Measurements from ENCODE around the gene SLIT1.

SLIT1 gene

GRCh38 chr10:97142834-97143233 is 42.9 kb downstream of the SLIT1 start:
- H3K4me1 ChIP-seq (ENCODE audit: control insufficient read depth, insufficient read depth, low read length), result peaks cover 4% of the 10 kb centered on the region; the same call in 1 of the 2 replicates
- H3K27ac ChIP-seq (ENCODE audit: low read length), result no peak overlapping the region
- DNase-seq (ENCODE audit: low read depth, low spot score), result no peak
- no CpG with 5 or more reads among the region's 2 CpGs for WGBS (ENCODE audit: insufficient coverage, insufficient read length)
- H3K27me3 ChIP-seq (ENCODE audit: control insufficient read depth, insufficient read depth, low read length), result no peaks in the 10 kb centered on the region
- no peaks in the 10 kb centered on the region for H3K9me3 ChIP-seq (ENCODE audit: control insufficient read depth, insufficient read depth, low read length)
- no peak overlapping the region for H3K4me3 ChIP-seq (ENCODE audit: low read length)
- H3K36me3 ChIP-seq (ENCODE audit: control insufficient read depth, insufficient read depth, low read length), result no peaks in the 10 kb centered on the region

GRCh38 chr10:97140902-97141745 is 44.6 kb downstream of the SLIT1 start:
- Histone ChIP-seq H3K9me3 (ENCODE audit: control insufficient read depth, insufficient read depth, low read length) (no peaks in the 10 kb centered on the region), H3K27ac (ENCODE audit: low read length) (no peak overlapping the region), H3K27me3 (ENCODE audit: control insufficient read depth, insufficient read depth, low read length) (no peaks in the 10 kb centered on the region), H3K4me1 (ENCODE audit: control insufficient read depth, insufficient read depth, low read length) (peaks cover 4% of the 10 kb centered on the region; the same call in 1 of the 2 replicates), H3K4me3 (ENCODE audit: low read length) (no peak overlapping the region), H3K36me3 (ENCODE audit: control insufficient read depth, insufficient read depth, low read length) (no peaks in the 10 kb centered on the region)
- WGBS (ENCODE audit: insufficient coverage, insufficient read length), result no CpG with 5 or more reads among the region's 23 CpGs
- no peak for DNase-seq (ENCODE audit: low read depth, low spot score)

GRCh38 chr10:97140049-97140846 is 45.5 kb downstream of the SLIT1 start:
- Histone ChIP-seq H3K27me3 (ENCODE audit: control insufficient read depth, insufficient read depth, low read length) (no peaks in the 10 kb centered on the region), H3K4me1 (ENCODE audit: control insufficient read depth, insufficient read depth, low read length) (peaks cover 6% of the 10 kb centered on the region), H3K36me3 (ENCODE audit: control insufficient read depth, insufficient read depth, low read length) (no peaks in the 10 kb centered on the region), H3K9me3 (ENCODE audit: control insufficient read depth, insufficient read depth, low read length) (no peaks in the 10 kb centered on the region), H3K4me3 (ENCODE audit: low read length) (no peak overlapping the region), H3K27ac (ENCODE audit: low read length) (no peak overlapping the region)
- DNase-seq (ENCODE audit: low read depth, low spot score), result no peak
- no CpG with 5 or more reads among the region's 23 CpGs for WGBS (ENCODE audit: insufficient coverage, insufficient read length)

GRCh38 chr10:97139651-97140048 is 46.1 kb downstream of the SLIT1 start:
- Histone ChIP-seq H3K9me3 (ENCODE audit: control insufficient read depth, insufficient read depth, low read length) (no peaks in the 10 kb centered on the region), H3K27ac (ENCODE audit: low read length) (no peak overlapping the region), H3K4me3 (ENCODE audit: low read length) (no peak overlapping the region), H3K4me1 (ENCODE audit: control insufficient read depth, insufficient read depth, low read length) (peaks cover 6% of the 10 kb centered on the region), H3K27me3 (ENCODE audit: control insufficient read depth, insufficient read depth, low read length) (no peaks in the 10 kb centered on the region), H3K36me3 (ENCODE audit: control insufficient read depth, insufficient read depth, low read length) (no peaks in the 10 kb centered on the region)
- WGBS (ENCODE audit: insufficient coverage, insufficient read length), result no CpG with 5 or more reads among the region's 6 CpGs
- DNase-seq (ENCODE audit: low read depth, low spot score), result no peak

- Histone ChIP-seq H3K36me3 (ENCODE audit: control insufficient read depth, insufficient read depth, low read length) (no peaks in the 10 kb centered on the region), H3K4me1 (ENCODE audit: control insufficient read depth, insufficient read depth, low read length) (peaks cover 6% of the 10 kb centered on the region), H3K4me3 (ENCODE audit: low read length) (no peak overlapping the region), H3K27me3 (ENCODE audit: control insufficient read depth, insufficient read depth, low read length) (no peaks in the 10 kb centered on the region), H3K27ac (ENCODE audit: low read length) (no peak overlapping the region), H3K9me3 (ENCODE audit: control insufficient read depth, insufficient read depth, low read length) (no peaks in the 10 kb centered on the region)
- no peak for DNase-seq (ENCODE audit: low read depth, low spot score)
- no CpG with 5 or more reads among the region's 7 CpGs for WGBS (ENCODE audit: insufficient coverage, insufficient read length)
Measured at GRCh38 chr10:97138846-97139245, 46.9 kb downstream of the SLIT1 start.

- H3K27me3 ChIP-seq (ENCODE audit: control insufficient read depth, insufficient read depth, low read length), result no peaks in the 10 kb centered on the region
- no peaks in the 10 kb centered on the region for H3K36me3 ChIP-seq (ENCODE audit: control insufficient read depth, insufficient read depth, low read length)
- no peak overlapping the region for H3K4me3 ChIP-seq (ENCODE audit: low read length)
- no peak for DNase-seq (ENCODE audit: low read depth, low spot score)
- no peaks in the 10 kb centered on the region for H3K9me3 ChIP-seq (ENCODE audit: control insufficient read depth, insufficient read depth, low read length)
- no peak overlapping the region for H3K27ac ChIP-seq (ENCODE audit: low read length)
- peaks cover 6% of the 10 kb centered on the region for H3K4me1 ChIP-seq (ENCODE audit: control insufficient read depth, insufficient read depth, low read length)
- no CpG with 5 or more reads among the region's 15 CpGs for WGBS (ENCODE audit: insufficient coverage, insufficient read length)
Measured at GRCh38 chr10:97138174-97138573, 47.6 kb downstream of the SLIT1 start.

GRCh38 chr10:97136756-97137155 is 49.0 kb downstream of the SLIT1 start:
- peaks cover 6% of the 10 kb centered on the region for H3K4me1 ChIP-seq (ENCODE audit: control insufficient read depth, insufficient read depth, low read length)
- WGBS (ENCODE audit: insufficient coverage, insufficient read length), result no CpG with 5 or more reads among the region's 3 CpGs
- no peak overlapping the region for H3K4me3 ChIP-seq (ENCODE audit: low read length)
- no peak for DNase-seq (ENCODE audit: low read depth, low spot score)
- no peaks in the 10 kb centered on the region for H3K27me3 ChIP-seq (ENCODE audit: control insufficient read depth, insufficient read depth, low read length)
- H3K9me3 ChIP-seq (ENCODE audit: control insufficient read depth, insufficient read depth, low read length), result no peaks in the 10 kb centered on the region
- H3K36me3 ChIP-seq (ENCODE audit: control insufficient read depth, insufficient read depth, low read length), result no peaks in the 10 kb centered on the region
- H3K27ac ChIP-seq (ENCODE audit: low read length), result no peak overlapping the region

GRCh38 chr10:97135464-97135863 is 50.3 kb downstream of the SLIT1 start:
- no CpG with 5 or more reads among the region's 11 CpGs for WGBS (ENCODE audit: insufficient coverage, insufficient read length)
- Histone ChIP-seq H3K9me3 (ENCODE audit: control insufficient read depth, insufficient read depth, low read length) (no peaks in the 10 kb centered on the region), H3K27me3 (ENCODE audit: control insufficient read depth, insufficient read depth, low read length) (no peaks in the 10 kb centered on the region)

GRCh38 chr10:97134983-97135382 is 50.8 kb downstream of the SLIT1 start:
- WGBS (ENCODE audit: insufficient coverage, insufficient read length), result no CpG with 5 or more reads among the region's 15 CpGs
- no peaks in the 10 kb centered on the region for H3K36me3 ChIP-seq (ENCODE audit: control insufficient read depth, insufficient read depth, low read length)
- H3K4me3 ChIP-seq (ENCODE audit: low read length), result no peak overlapping the region
- H3K4me1 ChIP-seq (ENCODE audit: control insufficient read depth, insufficient read depth, low read length), result peaks cover 3% of the 10 kb centered on the region
- no peaks in the 10 kb centered on the region for H3K27me3 ChIP-seq (ENCODE audit: control insufficient read depth, insufficient read depth, low read length)
- DNase-seq (ENCODE audit: low read depth, low spot score), result no peak
- no peak overlapping the region for H3K27ac ChIP-seq (ENCODE audit: low read length)
- no peaks in the 10 kb centered on the region for H3K9me3 ChIP-seq (ENCODE audit: control insufficient read depth, insufficient read depth, low read length)

More at GRCh38 chr10:97135464-97135863, 50.3 kb downstream of the SLIT1 start:
- Histone ChIP-seq H3K4me1 (ENCODE audit: control insufficient read depth, insufficient read depth, low read length) (peaks cover 5% of the 10 kb centered on the region), H3K4me3 (ENCODE audit: low read length) (no peak overlapping the region), H3K27ac (ENCODE audit: low read length) (no peak overlapping the region), H3K36me3 (ENCODE audit: control insufficient read depth, insufficient read depth, low read length) (no peaks in the 10 kb centered on the region)
- DNase-seq (ENCODE audit: low read depth, low spot score), result no peak

- H3K27me3 ChIP-seq (ENCODE audit: control insufficient read depth, insufficient read depth, low read length), result no peaks in the 10 kb centered on the region
- WGBS (ENCODE audit: insufficient coverage, insufficient read length), result no CpG with 5 or more reads among the region's 11 CpGs
- H3K4me1 ChIP-seq (ENCODE audit: control insufficient read depth, insufficient read depth, low read length), result peaks cover 1% of the 10 kb centered on the region; the same call in 1 of the 2 replicates
Measured at GRCh38 chr10:97134110-97134509, 51.6 kb downstream of the SLIT1 start.

More at GRCh38 chr10:97134110-97134509, 51.6 kb downstream of the SLIT1 start:
- H3K36me3 ChIP-seq (ENCODE audit: control insufficient read depth, insufficient read depth, low read length), result no peaks in the 10 kb centered on the region
- H3K27ac ChIP-seq (ENCODE audit: low read length), result no peak overlapping the region
- no peaks in the 10 kb centered on the region for H3K9me3 ChIP-seq (ENCODE audit: control insufficient read depth, insufficient read depth, low read length)
- no peak for DNase-seq (ENCODE audit: low read depth, low spot score)
- H3K4me3 ChIP-seq (ENCODE audit: low read length), result no peak overlapping the region
